Fibroblast of skin of back (primary cell): ENCODE data around the gene ARMC6.

Source experiments
- DNase-seq: peaks from one replicate; pipeline ENCODE4 v3.0.0-alpha.2; 2013

Gene ARMC6

DNA sequence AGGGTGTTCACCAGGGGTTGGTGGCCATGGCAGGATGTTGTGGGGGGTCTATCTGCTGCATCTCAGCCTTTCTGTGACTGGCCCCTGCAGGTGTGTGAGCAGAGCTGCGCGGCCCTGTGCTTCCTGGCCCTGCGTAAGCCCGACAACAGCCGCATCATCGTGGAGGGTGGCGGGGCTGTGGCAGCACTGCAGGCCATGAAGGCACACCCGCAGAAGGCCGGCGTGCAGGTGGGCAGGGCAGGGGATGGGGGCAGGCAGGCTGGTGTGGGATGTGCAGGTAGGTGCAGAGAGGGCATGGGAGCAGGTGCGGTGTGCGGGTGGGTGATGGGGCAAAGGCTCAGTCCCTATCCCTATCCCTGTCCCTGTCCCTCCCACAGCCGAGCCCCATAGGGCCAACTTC, 22.3 kb downstream of the ARMC6 start:
- no peak for DNase-seq

- DNase-seq = no peak
Observed at GRCh38 chr19:19056636-19057275, 23.4 kb downstream of the ARMC6 start.

GRCh38 chr19:19057317-19057716, 23.9 kb downstream of the ARMC6 start:
- DNase-seq = no peak

GRCh38 chr19:19057720-19058119, 24.3 kb downstream of the ARMC6 start:
- DNase-seq = no peak

DNA sequence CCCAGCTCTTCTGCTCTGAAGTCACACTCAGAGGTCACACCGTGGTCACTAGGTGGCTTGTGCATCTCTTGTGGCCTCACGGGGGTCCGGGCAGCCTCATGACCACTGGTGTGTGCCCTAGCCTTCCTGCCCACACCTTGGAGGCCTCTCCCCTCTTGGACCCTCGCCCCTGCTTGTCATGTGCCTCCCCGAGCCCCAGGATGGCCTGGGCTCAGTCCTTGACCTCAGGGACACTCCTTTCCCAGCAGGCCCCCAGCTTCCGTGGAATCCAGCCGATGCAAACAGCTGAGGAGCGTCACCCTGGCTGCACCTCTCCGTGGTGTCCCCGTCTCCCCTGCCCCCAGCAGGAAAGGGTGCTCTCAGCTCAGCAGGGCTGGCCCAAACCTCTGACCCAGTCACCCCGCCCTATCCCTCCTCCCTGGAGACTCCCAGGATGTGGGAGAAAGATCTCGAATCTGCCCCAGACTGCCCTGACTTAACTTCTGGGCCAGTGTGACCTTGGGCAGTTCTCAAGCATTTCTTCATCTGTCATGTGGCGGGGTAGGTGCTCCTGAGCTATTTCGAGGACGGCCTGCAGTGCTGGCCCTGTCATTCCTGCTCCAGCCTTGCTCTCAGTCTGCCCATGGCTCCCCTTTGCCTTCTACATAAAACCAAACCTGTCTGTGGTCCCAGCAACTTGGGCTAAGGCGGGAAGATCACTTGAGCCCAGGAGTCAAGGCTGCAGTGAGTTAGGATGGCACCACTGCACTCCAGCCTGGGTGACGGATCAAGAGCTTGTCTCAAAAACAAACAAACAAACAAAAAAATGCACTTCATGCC, 25.8 kb downstream of the ARMC6 start:
- DNase-seq = no peak

DNA sequence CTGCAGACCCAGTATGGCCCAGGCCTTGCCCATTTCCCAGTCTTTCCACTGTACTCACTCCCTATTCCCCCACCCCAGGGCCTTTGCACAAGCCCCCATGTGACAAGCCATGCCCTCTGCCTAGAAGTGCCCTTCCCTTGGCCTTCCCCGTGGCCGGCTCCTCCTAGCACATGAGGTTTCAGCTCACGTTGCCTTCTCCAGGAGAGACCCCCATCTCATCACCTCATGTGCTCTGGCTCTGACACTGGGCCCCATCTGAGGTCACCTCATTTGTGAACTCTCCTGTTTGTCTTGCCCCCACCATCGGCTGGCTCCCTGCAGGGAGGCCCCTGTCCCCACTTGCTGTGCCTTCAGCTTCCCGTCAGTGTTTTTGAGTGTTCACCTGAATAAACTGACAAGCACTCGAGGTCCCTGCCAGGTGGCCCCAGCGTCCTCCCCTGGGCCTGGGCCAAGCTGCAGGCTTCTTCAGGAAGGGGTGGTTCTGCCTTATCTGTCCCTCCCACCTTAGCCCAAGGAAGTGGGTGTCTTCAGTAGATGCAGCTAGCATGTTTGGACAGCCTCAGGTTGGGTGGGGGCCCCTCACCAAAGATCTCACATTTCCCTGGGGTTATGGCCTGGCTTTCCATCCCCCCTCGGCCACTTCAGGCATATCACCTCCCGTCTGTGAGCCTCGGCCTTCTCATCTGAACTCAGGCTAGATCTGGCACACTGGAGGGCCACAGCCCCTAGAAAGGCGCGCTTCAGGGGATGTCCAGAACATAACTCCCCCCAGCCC, 26.6 kb downstream of the ARMC6 start:
- no peak for DNase-seq

DNA sequence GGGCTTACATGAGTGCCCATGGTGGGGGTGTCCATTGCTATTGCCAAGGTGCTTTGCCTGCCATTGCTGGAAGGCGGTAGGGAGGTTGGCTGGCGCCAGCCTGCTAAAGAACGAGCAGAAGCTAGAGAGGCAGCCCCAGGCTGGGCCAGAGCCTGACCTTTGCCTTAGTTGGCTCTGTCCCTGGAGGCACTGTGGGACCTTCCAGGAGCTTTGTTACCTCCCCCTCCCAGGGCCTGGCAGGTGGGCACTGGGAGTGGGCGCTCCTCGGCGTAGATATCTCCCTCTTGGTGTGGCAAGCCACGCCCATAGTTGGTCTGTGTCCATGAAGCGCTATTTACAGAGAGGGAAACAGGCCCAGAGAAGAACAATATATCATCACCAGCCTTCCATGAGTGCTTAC, 28.1 kb downstream of the ARMC6 start:
- no peak for DNase-seq

GRCh38 chr19:19062454-19063182, 29.2 kb downstream of the ARMC6 start:
- DNase-seq = peak; percentile 50

GRCh38 chr19:19063183-19064097, 30.0 kb downstream of the ARMC6 start, which contains the start of gene SLC25A42:
SLC25A42 (plus strand) TSS chr19:19063994; CDS start chr19:19096125, 32,131 bp downstream.
- peak; percentile 100 for DNase-seq

GRCh38 chr19:19064098-19064722, 30.8 kb downstream of the ARMC6 start:
- no peak for DNase-seq

DNA sequence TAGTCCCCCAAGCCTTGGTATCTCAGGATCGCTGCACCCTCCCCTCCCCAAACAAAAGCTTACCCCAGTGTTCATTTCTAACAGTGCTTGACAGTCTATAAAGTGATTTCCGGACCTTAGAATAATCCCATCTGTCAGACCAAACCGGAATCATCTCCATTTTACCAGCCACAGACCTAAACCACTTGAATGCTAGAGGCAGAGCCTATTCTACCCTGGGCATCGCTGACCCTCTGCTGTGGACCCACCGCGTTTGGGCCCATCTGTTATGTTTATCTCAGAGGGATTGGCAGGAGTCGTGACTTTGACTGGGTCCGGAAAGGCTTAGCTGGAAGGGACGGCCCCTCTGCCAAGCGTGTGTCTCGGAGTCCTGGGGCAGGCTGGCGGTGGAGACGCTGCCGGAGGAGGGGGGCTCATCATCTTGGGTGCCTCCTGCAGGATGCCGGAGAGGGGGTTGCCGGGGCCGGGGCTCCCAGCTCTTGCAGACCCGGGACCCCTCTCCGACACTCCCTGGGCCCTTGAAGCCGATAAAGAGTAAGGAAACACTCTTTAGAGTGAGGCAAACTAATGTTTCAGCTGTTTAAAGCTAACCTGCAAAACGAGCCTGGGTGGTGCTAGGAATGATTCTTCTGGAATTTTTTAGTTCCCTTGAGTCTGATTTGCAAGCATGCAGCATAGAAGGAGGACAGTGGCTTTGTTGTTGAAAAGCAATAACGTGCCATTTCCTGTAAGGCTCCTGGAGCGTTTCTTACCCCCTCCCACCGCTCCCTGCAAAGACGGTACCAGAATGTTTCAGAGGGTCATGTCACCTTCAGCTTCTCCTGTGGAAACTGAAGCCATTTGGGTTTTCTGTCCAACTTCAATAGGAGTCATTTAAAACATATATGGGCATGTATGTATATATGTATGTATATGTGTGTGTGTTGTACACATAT, 31.7 kb downstream of the ARMC6 start:
- no peak for DNase-seq

- no peak for DNase-seq
Observed at GRCh38 chr19:19067276-19068072, 34.1 kb downstream of the ARMC6 start.

DNA sequence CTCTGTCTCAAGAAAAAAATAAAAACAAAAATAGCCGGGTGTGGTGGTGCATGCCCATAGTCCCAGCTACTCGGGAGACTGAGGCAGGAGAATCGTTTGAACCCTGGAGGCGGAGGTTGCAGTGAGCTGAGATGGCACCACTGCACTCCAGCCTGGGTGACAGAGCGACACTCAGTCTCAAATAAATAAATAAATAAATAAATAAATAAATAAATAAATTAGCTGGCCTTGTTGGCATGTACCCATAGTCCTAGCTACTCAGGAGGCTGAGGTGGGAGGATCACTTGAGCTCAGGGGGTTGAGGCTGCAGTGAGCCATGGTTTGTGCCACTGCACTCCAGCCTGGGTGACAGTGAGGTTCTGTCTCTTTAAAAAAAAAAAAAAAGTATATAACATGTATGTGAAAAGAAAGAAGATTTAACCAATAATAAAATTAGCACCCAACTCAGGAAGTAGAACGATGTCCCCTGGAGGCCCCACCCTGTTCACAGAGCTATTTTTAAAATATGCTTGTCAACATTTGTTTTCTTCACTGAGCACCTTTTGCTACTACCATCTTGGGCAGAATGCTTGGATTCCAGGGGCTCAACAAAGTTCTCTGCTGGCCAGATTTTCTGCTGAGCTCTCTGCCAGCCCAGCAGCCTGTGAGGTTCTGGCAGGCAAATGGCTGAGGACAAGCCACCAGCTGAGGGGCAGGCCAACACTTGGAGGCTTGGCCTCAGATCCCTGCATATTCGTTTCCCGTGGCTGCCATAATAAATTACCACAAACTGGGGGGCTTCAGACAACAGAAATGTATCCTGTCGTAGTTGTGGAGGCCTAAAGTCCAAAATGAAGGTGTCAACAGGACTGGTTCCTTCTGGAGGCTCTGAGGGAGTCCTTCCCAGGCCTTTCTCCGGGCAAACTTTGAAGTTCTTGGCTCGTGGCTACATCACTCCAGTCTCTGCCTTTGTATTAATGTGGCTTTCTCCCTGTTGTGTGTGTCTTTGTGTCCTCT, 35.6 kb downstream of the ARMC6 start:
- no peak for DNase-seq

DNA sequence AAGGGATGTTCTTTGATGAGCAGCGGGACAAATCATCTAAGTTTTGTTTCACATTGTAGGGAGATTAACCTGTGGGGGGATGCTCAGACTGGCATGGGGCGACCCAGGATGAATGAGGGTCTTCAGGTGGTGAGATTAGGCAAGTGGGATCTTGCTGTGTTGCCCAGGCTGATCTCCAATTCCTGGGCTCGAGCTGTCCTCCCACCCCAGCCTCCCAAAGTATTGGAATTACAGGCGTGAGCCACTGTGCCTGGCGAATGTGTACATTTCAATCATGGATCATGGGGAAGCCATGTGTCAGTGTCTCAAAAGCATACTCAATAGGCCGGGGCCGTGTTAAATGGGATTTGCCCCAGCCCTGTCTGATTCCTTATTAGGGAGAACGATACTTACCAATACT, 38.5 kb downstream of the ARMC6 start:
- no peak for DNase-seq

GRCh38 chr19:19074196-19074882, 40.9 kb downstream of the ARMC6 start:
- no peak for DNase-seq

- DNase-seq = no peak
Observed at GRCh38 chr19:19075126-19075525, 41.7 kb downstream of the ARMC6 start.

- no peak for DNase-seq
Observed at GRCh38 chr19:19076476-19076875, 43.1 kb downstream of the ARMC6 start.
